GM08714 (cell line): ENCODE results near the gene PPL.
A peak's percentile ranks its signal among the peaks of the same experiment; 100 is the strongest.
"Not testable (repeated sequence)": the region's sequence is repeated elsewhere in the genome, so short reads cannot be mapped to it uniquely, and the experiment has no call there.

Experiments
- H3K4me3 ChIP-seq: fragments of 200-500 bp; sonication (Bioruptor generic); 2 replicates; pipeline ENCODE4 v1.5.1; 2014; ENCODE audit warnings: mild to moderate bottlenecking, low read length, inconsistent platforms
- ZNF274 ChIP-seq: IDR thresholded peaks from 2 replicates; pipeline ENCODE4 v1.6.1; 2012; ENCODE audit warnings: mild to moderate bottlenecking, low read depth, low read length

The PPL gene

GRCh38 chr16:4970010-4970409 lies 33.1 kb upstream of the PPL start:
- H3K4me3 ChIP-seq: no peak overlapping the region
- TF ChIP-seq ZNF274: no peak

GRCh38 chr16:4968879-4969483 lies 32.0 kb upstream of the PPL start:
- no peak for TF ChIP-seq ZNF274
- no peak overlapping the region for H3K4me3 ChIP-seq

GRCh38 chr16:4968278-4968677 lies 31.3 kb upstream of the PPL start:
- not testable (repeated sequence) for H3K4me3 ChIP-seq

- TF ChIP-seq ZNF274: no peak
- H3K4me3 ChIP-seq: no peak overlapping the region
Observed at GRCh38 chr16:4966736-4967453, 29.9 kb upstream of the PPL start.

GRCh38 chr16:4963527-4963926 lies 26.6 kb upstream of the PPL start:
- H3K4me3 ChIP-seq: not testable (repeated sequence)

- no peak overlapping the region for H3K4me3 ChIP-seq
- TF ChIP-seq ZNF274: no peak
Observed at GRCh38 chr16:4962716-4963115, 25.8 kb upstream of the PPL start.

- no peak for TF ChIP-seq ZNF274
- no peak overlapping the region for H3K4me3 ChIP-seq
Observed at GRCh38 chr16:4960579-4960978, 23.6 kb upstream of the PPL start.

- no peak for TF ChIP-seq ZNF274
- peak overlapping the region; percentile 14; the same call in 1 of the 2 replicates for H3K4me3 ChIP-seq
Observed at GRCh38 chr16:4958510-4959438, 21.8 kb upstream of the PPL start.

- no peak for TF ChIP-seq ZNF274
- H3K4me3 ChIP-seq: peak within 1 kb of the TSS; percentile 20; the same call in 1 of the 2 replicates
Observed at GRCh38 chr16:4957720-4958509, 21.0 kb upstream of the PPL start, which contains the start of gene SEC14L5. Gene SEC14L5 (plus strand): TSS chr16:4958330. CDS start chr16:4959324, 994 bp downstream.

- no peak for TF ChIP-seq ZNF274
- H3K4me3 ChIP-seq: peak overlapping the region; percentile 20; the same call in 1 of the 2 replicates
Observed at GRCh38 chr16:4957420-4957719, 20.4 kb upstream of the PPL start.

GRCh38 chr16:4954714-4955113 lies 17.8 kb upstream of the PPL start:
- no peak for TF ChIP-seq ZNF274
- H3K4me3 ChIP-seq: no peak overlapping the region

- not testable (repeated sequence) for H3K4me3 ChIP-seq
Observed at GRCh38 chr16:4951583-4951982, 14.6 kb upstream of the PPL start.

- TF ChIP-seq ZNF274: no peak
- H3K4me3 ChIP-seq: no peak overlapping the region
Observed at GRCh38 chr16:4949986-4950385, 13.0 kb upstream of the PPL start.
